Measurements from ENCODE around the gene ZNF407. TPM values are rescaled to one million over a fixed set of nuclear protein-coding genes. Genes with fewer than 3 reads are reported as not detected.

ZNF407 gene
- total RNA-seq, 1 donor from 2014 or later, result 9.0 TPM

DNA sequence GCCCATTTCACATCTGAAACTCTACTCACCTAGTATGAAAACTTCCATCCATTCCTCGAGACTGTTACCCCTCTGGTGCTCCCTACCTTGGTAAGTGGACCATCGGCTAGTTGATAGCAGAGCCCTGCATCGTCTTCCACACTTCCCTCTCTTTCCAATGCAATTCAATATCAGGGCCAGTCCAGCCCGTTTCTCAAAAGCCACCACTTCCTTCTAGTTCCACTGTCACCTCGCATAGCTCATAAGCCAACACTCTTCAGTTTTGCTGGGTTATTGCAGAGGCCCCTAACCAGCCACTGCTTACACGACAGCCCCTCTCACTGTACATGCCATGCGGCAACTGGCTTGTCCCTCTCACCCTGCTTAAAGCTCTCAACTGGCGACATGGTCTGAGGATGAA is 10.2 kb upstream of the ZNF407 start:
- Histone ChIP-seq H3K9me3 (ENCODE audit: low read depth) (no peaks in the 10 kb centered on the region), H3K36me3 (no peaks in the 10 kb centered on the region), H3K9ac (no peak overlapping the region), H3K27me3 (peaks cover 38% of the 10 kb centered on the region), H3K4me3 (no peak overlapping the region), H3K79me2 (ENCODE audit: low read depth) (no peaks in the 10 kb centered on the region), H3K4me1 (no peaks in the 10 kb centered on the region), H3K4me2 (no peak overlapping the region), H4K20me1 (ENCODE audit: low read depth) (no peaks in the 10 kb centered on the region), H3F3A (ENCODE audit: low read depth) (no peaks in the 10 kb centered on the region), H3K27ac (no peak overlapping the region), H2AFZ (replicated peaks) (no peak overlapping the region)
- Mint-ChIP-seq H3K36me3 (peaks cover 2% of the 10 kb centered on the region), H3K4me3 (no peak overlapping the region), H3K9me3 (no peaks in the 10 kb centered on the region), H3K27me3 (ENCODE audit: insufficient read depth, low read depth) (peaks cover 2% of the 10 kb centered on the region), H3K4me1 (no peaks in the 10 kb centered on the region), H3K27ac (no peak overlapping the region)
- DNase-seq (ENCODE audit: low spot score), result no peak
- TF ChIP-seq, protein P1, sequence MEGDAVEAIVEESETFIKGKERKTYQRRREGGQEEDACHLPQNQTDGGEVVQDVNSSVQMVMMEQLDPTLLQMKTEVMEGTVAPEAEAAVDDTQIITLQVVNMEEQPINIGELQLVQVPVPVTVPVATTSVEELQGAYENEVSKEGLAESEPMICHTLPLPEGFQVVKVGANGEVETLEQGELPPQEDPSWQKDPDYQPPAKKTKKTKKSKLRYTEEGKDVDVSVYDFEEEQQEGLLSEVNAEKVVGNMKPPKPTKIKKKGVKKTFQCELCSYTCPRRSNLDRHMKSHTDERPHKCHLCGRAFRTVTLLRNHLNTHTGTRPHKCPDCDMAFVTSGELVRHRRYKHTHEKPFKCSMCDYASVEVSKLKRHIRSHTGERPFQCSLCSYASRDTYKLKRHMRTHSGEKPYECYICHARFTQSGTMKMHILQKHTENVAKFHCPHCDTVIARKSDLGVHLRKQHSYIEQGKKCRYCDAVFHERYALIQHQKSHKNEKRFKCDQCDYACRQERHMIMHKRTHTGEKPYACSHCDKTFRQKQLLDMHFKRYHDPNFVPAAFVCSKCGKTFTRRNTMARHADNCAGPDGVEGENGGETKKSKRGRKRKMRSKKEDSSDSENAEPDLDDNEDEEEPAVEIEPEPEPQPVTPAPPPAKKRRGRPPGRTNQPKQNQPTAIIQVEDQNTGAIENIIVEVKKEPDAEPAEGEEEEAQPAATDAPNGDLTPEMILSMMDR (IDR thresholded peaks at IDR 0.05), result no peak
- TF ChIP-seq EZH2phosphoT487 (IDR thresholded peaks at IDR 0.05) (no peak), EZH2 (IDR thresholded peaks at IDR 0.05) (no peak)

DNA sequence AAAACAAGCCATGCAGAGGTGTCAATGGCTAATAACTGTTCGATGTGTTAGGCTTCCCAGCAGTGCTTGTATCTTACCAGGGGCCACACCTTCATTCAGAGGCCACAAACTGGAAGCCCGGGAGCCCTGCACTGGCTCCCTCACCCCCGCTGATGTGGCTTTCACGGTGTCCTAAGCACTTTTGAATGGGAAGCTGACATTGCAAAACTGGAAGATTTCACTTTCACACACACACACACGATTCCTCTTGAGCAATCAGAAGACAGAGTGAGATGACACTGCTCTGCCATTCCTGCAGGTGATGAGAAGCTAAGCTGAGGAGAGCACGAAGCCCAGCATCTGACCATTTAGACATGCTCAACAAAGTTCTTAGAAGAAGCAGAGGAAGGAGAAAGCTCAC is 8.6 kb upstream of the ZNF407 start:
- peaks cover 38% of the 10 kb centered on the region for H3K27me3 ChIP-seq
- no peak overlapping the region for H2AFZ ChIP-seq (replicated peaks)
- no peaks in the 10 kb centered on the region for H3K79me2 ChIP-seq (ENCODE audit: low read depth)
- TF ChIP-seq, protein P1 (IDR thresholded peaks at IDR 0.05), result no peak
- TF ChIP-seq EZH2phosphoT487 (IDR thresholded peaks at IDR 0.05) (no peak), EZH2 (IDR thresholded peaks at IDR 0.05) (no peak)
- H3K4me2 ChIP-seq, result no peak overlapping the region
- Mint-ChIP-seq H3K9me3 (no peaks in the 10 kb centered on the region), H3K27ac (no peak overlapping the region), H3K4me1 (no peaks in the 10 kb centered on the region), H3K36me3 (peaks cover 6% of the 10 kb centered on the region), H3K27me3 (ENCODE audit: insufficient read depth, low read depth) (peaks cover 2% of the 10 kb centered on the region), H3K4me3 (no peak overlapping the region)
- DNase-seq (ENCODE audit: low spot score), result no peak
- no peaks in the 10 kb centered on the region for H3K4me1 ChIP-seq
- H3K27ac ChIP-seq, result no peak overlapping the region
- H3K9ac ChIP-seq, result no peak overlapping the region
- H3K9me3 ChIP-seq (ENCODE audit: low read depth), result no peaks in the 10 kb centered on the region
- no peaks in the 10 kb centered on the region for H3K36me3 ChIP-seq
- H3K4me3 ChIP-seq, result no peak overlapping the region
- no peaks in the 10 kb centered on the region for H4K20me1 ChIP-seq (ENCODE audit: low read depth)
- no peaks in the 10 kb centered on the region for H3F3A ChIP-seq (ENCODE audit: low read depth)

DNA sequence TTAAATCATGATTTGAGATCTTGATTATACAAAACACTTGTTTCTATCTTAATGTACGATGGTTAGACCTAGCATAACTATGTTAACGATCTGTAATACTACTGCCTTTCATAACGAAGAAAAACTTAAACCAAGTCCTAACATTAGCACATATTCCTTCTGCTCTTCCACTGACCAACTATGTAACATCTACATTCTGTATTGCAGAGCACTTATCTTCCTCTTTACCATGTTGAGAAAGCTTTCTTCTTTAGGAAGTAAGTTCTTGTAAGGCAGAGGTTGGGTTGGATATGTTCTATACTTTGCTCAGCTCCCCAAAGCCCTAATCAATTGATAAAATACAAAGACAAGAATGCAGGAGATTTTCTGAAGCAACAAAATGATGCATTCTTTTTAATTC is 7.9 kb upstream of the ZNF407 start:
- H3K79me2 ChIP-seq (ENCODE audit: low read depth), result no peaks in the 10 kb centered on the region
- no peak overlapping the region for H3K4me3 ChIP-seq
- H3K4me1 ChIP-seq, result no peaks in the 10 kb centered on the region
- Mint-ChIP-seq H3K9me3 (no peaks in the 10 kb centered on the region), H3K27ac (no peak overlapping the region), H3K27me3 (ENCODE audit: insufficient read depth, low read depth) (peaks cover 2% of the 10 kb centered on the region), H3K4me3 (no peak overlapping the region), H3K4me1 (peaks cover 2% of the 10 kb centered on the region), H3K36me3 (peaks cover 8% of the 10 kb centered on the region)
- H3K27me3 ChIP-seq, result peaks cover 37% of the 10 kb centered on the region
- no peak for DNase-seq (ENCODE audit: low spot score)
- no peaks in the 10 kb centered on the region for H3K9me3 ChIP-seq (ENCODE audit: low read depth)
- H4K20me1 ChIP-seq (ENCODE audit: low read depth), result no peaks in the 10 kb centered on the region
- no peak overlapping the region for H3K27ac ChIP-seq
- H2AFZ ChIP-seq (replicated peaks), result no peak overlapping the region
- H3F3A ChIP-seq (ENCODE audit: low read depth), result no peaks in the 10 kb centered on the region
- no peaks in the 10 kb centered on the region for H3K36me3 ChIP-seq
- no peak for TF ChIP-seq EZH2 (IDR thresholded peaks at IDR 0.05)
- TF ChIP-seq, protein P1 (IDR thresholded peaks at IDR 0.05), result no peak
- no peak for TF ChIP-seq EZH2phosphoT487 (IDR thresholded peaks at IDR 0.05)
- H3K4me2 ChIP-seq, result no peak overlapping the region
- no peak overlapping the region for H3K9ac ChIP-seq

All from neural progenitor cell (in vitro differentiated cells).